Fibroblast of the aortic adventitia (primary cell): Measurements from ENCODE around the gene PCLO. TPM values are rescaled to one million over a fixed set of nuclear protein-coding genes. Genes with fewer than 3 reads are reported as not detected.
A peak's percentile ranks its signal among the peaks of the same experiment; 100 is the strongest.

Source experiments
- DNase-seq: peaks from one replicate; pipeline ENCODE4 v3.0.0-alpha.2; 2010; ENCODE audit warnings: low read depth
- H3K4me3 ChIP-seq: 2 replicates; pipeline ENCODE4 v1.5.1; 2011; ENCODE audit warnings: low read depth, mild to moderate bottlenecking, control low read depth, low read length, moderate library complexity
- total RNA-seq: library from RNA; depleted of rRNA; stranded (reverse); fragments of >200 nt; gene quantifications from 2 replicates; pipeline ENCODE4 v1.2.3, GENCODE V29; 2012; ENCODE audit warnings: low replicate concordance
- TF ChIP-seq, protein P1 (sequence below): IDR thresholded peaks from 2 replicates; pipeline ENCODE4 v1.5.1; 2011; ENCODE audit warnings: mild to moderate bottlenecking, low read length, control low read depth, inconsistent platforms; ENCODE audit not compliant: insufficient read depth

Gene PCLO
- total RNA-seq, 1 donor: 0.36 TPM

- peak; percentile 4 for DNase-seq
- no peak overlapping the region for H3K4me3 ChIP-seq
- TF ChIP-seq, protein P1, sequence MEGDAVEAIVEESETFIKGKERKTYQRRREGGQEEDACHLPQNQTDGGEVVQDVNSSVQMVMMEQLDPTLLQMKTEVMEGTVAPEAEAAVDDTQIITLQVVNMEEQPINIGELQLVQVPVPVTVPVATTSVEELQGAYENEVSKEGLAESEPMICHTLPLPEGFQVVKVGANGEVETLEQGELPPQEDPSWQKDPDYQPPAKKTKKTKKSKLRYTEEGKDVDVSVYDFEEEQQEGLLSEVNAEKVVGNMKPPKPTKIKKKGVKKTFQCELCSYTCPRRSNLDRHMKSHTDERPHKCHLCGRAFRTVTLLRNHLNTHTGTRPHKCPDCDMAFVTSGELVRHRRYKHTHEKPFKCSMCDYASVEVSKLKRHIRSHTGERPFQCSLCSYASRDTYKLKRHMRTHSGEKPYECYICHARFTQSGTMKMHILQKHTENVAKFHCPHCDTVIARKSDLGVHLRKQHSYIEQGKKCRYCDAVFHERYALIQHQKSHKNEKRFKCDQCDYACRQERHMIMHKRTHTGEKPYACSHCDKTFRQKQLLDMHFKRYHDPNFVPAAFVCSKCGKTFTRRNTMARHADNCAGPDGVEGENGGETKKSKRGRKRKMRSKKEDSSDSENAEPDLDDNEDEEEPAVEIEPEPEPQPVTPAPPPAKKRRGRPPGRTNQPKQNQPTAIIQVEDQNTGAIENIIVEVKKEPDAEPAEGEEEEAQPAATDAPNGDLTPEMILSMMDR: no peak
These were observed 303.4 kb downstream of the PCLO start for GRCh38 chr7:82859106-82859850.

- no peak for DNase-seq
- no peak overlapping the region for H3K4me3 ChIP-seq
- TF ChIP-seq, protein P1: no peak
These were observed 311.6 kb downstream of the PCLO start for GRCh38 chr7:82851121-82851520.

DNA sequence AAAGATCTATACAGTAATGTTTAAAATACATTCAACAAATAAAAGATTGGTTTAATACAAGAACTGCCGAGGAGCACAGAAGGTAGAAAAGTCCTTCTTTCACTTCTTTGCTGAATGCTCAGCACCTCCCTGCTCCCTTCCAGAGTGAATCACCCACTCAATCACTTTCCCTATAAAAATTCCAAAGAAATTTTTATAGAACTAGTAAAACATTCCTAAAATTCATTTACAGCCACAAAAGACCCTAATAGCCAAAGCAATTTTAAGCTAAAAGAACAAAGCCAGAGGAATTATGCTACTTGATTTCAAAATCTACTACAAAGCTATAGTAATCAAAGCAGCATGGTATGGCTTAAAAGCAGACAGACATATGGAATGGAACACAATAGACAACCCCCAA, 320.9 kb downstream of the PCLO start:
- TF ChIP-seq, protein P1: no peak
- no peak for DNase-seq
- H3K4me3 ChIP-seq: no peak overlapping the region

GRCh38 chr7:82840061-82840460, 322.6 kb downstream of the PCLO start:
- TF ChIP-seq, protein P1: no peak
- no peak overlapping the region for H3K4me3 ChIP-seq
- no peak for DNase-seq

- no peak for DNase-seq
- H3K4me3 ChIP-seq: no peak overlapping the region
- TF ChIP-seq, protein P1: no peak
These were observed 323.1 kb downstream of the PCLO start for GRCh38 chr7:82839555-82839954.

GRCh38 chr7:82839063-82839462, 323.6 kb downstream of the PCLO start:
- TF ChIP-seq, protein P1: no peak
- no peak for DNase-seq

DNA sequence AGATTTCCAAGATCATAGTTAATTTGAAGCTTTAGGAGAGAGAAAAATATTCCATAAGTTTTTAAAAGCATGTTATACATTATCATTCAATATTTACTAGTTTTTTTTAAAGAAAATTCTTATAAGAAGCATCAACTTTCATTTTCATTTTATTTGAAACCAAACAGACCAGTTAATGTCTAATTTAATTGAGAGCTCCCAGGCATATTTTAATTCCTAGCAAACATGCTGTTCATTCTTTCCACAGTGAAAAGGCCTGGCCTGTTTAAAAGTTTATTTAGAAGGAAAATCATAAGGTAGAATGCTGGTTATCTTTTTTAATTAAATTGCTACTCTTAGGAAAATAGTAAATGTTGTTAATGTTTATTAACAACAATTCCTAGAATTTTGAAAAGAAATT, 324.4 kb downstream of the PCLO start:
- TF ChIP-seq, protein P1: no peak
- no peak for DNase-seq
- H3K4me3 ChIP-seq: no peak overlapping the region

More at GRCh38 chr7:82839063-82839462, 323.6 kb downstream of the PCLO start:
- H3K4me3 ChIP-seq: no peak overlapping the region
